GM12801 (cell line): ENCODE results near the gene SORT1.

ENCODE experiments used
- TF ChIP-seq, protein P1 (sequence below): IDR thresholded peaks from one replicate; pipeline ENCODE4 v1.5.1; 2011; ENCODE audit warnings: control low read depth; ENCODE audit not compliant: insufficient read length; ENCODE audit errors: extremely low read depth

Gene SORT1

DNA sequence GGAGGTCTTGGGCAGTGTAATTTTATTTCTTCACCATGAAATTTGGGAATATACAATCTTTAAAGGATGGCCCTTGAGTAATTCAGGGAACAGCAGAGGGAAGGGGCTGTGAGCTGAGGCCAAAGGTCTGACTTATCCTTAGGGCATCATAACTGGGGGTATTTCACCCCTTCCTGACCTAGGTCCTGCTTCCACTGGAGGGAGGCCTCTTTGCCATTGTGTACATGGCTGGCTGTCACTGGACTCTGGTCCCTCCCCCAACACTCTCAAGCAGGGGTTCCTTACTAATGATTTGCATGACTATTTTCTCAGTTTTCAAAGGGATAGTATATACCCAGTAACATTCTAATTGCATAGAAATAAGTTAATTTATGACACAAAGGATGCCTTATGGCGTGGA lies 107.6 kb downstream of the SORT1 start:
- TF ChIP-seq, protein P1, sequence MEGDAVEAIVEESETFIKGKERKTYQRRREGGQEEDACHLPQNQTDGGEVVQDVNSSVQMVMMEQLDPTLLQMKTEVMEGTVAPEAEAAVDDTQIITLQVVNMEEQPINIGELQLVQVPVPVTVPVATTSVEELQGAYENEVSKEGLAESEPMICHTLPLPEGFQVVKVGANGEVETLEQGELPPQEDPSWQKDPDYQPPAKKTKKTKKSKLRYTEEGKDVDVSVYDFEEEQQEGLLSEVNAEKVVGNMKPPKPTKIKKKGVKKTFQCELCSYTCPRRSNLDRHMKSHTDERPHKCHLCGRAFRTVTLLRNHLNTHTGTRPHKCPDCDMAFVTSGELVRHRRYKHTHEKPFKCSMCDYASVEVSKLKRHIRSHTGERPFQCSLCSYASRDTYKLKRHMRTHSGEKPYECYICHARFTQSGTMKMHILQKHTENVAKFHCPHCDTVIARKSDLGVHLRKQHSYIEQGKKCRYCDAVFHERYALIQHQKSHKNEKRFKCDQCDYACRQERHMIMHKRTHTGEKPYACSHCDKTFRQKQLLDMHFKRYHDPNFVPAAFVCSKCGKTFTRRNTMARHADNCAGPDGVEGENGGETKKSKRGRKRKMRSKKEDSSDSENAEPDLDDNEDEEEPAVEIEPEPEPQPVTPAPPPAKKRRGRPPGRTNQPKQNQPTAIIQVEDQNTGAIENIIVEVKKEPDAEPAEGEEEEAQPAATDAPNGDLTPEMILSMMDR = no peak

DNA sequence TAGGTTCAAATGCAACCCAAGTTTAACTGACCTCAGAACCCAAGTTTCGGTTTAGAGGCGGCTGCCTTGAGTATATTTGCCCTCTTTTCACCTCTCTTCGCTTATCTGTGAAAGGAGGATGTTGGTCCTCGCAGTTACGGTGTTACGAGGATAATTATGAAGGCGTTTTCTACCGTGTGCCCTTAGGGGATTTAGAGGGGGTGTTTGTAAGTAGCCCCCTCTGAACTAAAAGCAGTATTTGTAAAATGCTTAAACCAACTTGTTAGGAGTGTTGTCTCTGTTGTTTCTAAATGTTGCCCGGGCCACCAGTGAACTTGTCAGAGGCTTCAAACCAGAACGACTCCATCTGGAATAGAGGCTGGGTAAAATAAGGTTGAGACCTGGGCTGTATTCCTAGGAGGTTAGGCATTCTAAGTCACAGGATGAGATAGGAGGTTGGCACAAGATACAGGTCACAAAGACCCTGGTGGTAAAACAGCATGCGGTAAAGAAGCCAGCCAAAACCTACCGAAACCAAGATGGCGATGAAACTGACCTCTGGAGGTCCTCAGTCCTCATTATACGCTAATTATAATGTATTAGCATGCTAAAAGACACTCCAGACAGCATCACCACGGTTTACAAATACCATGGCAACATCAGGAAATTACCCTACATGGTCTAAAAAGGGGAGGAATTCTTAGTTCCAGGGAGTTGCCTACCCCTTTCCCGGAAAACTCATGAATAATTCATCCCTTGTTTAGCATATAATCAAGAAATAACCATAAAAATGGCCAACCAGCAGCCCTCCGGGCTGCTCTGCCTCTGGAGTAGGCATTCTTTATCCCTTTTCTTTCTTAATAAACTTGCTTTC lies 113.7 kb downstream of the SORT1 start:
- TF ChIP-seq, protein P1 = no peak

DNA sequence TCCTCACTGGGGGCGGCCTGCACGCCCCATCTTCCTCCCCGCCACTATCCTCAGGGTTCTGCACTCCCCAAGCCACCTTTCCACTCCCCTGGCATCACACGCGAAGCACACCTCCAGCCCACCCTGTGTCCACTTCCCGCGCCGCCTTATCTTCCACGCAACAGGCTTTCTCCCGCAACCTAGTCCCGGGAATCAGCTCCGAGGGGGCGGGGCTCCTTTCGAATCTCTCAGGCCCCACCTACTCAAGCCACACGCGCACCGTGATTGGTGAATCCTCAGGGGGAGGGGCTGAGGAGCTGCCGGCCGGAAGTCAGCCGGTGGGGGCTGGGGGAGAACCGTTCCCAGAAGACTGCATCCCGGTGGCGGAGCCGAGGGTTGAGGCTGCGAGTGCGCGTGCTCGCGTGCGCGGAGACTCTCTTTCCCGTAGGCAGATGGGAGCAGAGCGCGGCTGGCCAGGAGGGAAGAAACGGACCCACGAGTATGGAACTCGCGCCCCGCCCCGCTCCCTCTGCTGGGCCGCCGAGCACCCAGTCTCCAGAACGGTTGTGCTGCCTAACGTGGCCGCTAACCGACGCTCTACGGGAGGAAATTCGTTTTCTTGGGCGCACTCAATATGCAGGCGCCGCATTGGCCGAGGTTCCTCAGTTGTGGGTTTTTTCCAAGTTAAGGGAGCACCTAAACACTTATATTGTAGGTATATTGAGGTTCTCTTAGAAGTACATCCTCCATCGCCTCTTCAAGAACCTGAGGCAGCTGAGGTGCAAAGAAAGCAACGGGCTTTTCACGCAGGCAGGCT lies 114.6 kb downstream of the SORT1 start, which contains the start of gene PSRC1:
PSRC1 (minus strand) TSS at position 194 of the 796 bp plus-strand sequence.
- TF ChIP-seq, protein P1 = no peak

DNA sequence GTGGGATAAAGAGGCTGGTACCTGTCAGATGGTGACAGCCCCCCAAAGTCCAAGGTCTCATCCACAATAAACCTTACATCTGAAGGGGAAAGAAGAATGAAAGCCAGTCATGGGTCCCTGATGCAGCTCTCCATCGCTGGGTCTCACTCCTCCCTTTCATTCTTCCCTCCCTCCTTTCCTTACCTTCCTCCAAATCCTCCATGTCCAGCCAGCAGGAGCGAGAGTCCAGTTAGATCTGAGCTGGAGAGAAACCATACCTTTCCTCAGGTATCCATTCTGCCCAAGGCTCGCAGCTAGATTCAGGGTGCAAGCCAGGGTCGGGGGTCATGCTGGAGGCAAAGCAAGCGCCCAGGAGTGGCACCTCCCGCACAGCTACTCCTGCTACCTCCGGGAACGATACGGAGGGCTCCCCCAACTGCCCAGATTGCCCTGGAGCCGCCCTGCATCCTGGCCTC lies 115.2 kb downstream of the SORT1 start:
- TF ChIP-seq, protein P1 = no peak

DNA sequence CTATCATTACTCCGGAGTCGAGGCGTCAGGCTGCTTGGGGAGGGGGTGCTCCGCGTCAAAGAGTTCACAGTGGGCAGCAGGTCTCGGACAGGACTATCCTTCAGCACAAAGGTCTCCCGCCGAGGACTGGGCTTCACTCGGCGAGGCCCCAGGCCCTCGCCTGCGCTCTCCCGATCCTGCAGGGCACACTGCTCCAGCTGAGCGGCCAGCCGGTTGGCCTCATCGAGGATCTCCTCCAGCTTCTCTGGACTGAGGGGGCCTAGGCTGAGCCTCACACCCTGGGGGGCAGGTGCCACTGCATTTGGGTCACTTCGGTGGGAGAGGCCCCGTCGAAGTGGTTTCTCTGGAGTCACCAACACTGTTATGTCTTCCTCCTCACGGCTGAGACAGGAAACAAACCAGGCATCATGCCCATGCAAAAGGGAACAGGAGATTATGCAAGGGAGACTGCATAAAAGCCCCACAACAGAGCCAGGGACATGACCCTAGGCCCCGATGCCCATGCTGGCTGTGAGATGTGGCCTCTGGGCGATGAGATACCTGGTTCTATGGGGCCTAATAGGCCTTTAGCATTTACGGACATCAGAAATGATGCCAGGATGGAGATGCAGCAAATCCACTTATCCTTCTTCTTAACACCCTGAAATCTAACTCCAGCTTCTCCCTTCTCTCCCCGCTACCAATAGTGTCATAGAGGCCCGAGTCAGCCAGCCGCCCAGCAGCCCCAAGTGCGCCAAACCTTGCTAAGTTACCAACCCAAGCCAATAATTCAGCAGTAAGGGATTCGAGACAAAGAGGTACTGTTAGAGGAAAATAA lies 115.8 kb downstream of the SORT1 start:
- TF ChIP-seq, protein P1 = no peak

DNA sequence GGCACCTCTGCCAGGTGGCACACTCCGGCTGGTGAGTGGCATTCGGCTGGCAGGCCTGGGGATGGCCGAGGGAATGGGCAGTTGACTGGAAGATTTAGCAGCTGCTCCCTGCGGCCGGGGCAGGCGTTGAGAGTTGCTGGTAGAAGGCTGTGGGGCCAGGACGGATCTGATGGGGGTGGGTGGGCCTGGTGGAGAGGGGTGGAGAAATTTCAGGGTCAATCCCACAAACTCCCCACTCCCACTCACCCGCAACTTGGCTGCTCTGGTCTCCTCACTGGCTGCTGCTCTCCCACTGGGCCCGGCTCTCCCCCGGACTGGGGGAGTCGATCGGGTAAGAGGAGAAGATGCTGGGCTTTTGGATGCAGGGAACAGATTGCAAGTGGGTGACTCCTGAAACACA lies 116.9 kb downstream of the SORT1 start:
- TF ChIP-seq, protein P1 = no peak
